GM21447 (cell line): ENCODE measurements around the gene NAPSA.
"Not testable (repeated sequence)": the region's sequence is repeated elsewhere in the genome, so short reads cannot be mapped to it uniquely, and the experiment has no call there.

ENCODE experiments used
- ATAC-seq: cut with Tn5 transposase; IDR thresholded peaks from one replicate; pipeline ENCODE4 v1.9.1; 2021; ENCODE audit not compliant: unreplicated experiment

NAPSA gene

DNA sequence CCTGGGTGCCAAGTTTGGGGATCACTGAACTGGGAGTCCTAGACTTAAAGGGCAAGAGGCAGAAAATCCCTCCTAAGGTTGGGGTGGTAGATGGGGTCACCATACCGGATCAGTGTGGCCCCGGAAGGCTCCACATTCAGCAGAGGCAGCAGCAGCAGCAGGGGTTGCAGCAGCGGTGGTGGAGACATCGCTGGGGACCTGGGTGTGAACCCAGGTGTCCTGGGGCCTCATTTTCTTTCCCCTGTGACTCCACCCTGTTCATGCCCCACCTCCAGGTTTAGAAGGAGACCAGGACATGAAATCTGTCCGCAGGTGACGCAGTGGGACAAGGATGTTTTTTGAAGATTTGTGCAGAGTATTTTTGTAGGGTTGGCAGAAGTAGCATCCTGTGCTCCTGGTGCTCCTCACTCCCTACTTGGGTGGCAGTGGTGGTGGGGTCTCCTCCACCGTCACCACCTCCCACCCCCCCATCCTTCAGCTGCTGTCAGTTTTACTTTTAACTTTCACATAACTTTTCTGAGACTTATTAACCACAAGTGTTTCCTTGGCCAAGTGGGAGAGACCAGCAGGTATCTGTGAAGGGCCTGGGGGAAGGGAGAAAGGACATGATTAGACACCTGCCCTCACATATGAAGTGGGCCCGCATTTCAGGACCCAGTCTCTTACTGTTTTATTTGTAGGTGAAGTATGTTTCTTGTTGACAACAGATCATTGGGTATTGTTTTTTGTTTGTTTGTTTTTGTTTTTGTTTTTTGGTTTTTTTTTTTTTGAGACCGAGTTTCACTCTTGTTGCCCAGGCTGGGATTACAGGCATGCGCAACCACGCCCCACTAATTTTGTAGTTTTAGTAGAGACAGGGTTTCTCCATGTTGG lies at the start of gene NAPSA:
NAPSA (minus strand) TSS at position 206 of the 873 bp plus-strand sequence; CDS start at position 188, 18 bp downstream.
- no peak for ATAC-seq

GRCh38 chr19:50413531-50413930 lies 48.1 kb upstream of the NAPSA start:
- no peak for ATAC-seq

DNA sequence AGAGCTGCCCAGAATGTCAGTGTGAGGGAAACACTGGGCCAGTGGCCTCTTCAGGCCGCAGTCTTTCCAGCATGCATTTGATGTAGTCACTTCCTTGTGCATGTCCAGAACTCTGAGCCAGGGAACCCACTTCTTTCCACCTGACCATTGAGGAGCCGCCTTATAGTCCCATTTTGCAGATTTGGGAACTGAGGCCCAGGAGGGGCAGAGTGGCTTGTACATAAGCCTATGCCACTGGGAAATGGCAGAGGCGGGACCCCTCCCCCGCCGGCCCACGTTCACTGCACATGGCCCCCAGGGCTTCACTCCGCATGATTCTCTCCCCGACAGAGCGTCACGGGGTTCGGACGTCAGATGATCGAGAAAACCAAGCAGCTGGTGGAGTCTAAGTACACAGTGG lies 47.7 kb upstream of the NAPSA start:
- no peak for ATAC-seq

DNA sequence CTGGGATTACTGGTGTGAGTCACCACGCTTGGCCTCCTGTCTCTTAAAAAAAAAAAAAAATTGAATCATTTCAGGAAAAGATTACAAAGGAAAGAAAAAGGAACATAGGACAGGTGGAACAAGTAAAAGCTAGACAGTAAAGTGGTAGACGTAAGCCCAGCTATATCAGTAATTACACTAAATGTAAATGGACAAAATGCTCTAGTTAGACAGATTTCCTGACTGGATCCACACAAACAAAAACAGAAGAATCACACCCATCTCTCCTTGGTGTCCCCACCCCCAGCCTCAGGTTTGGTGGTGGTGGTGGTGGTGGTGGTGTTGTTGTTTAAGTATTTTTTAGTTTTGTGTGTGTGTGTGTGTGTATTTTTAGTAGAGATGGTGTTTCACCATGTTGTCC lies 47.0 kb upstream of the NAPSA start:
- ATAC-seq, result no peak

- no peak for ATAC-seq
Observed at GRCh38 chr19:50410109-50410508, 44.7 kb upstream of the NAPSA start.

GRCh38 chr19:50409347-50409746 lies 43.9 kb upstream of the NAPSA start:
- no peak for ATAC-seq

- no peak for ATAC-seq
Observed at GRCh38 chr19:50406829-50407228, 41.4 kb upstream of the NAPSA start.

DNA sequence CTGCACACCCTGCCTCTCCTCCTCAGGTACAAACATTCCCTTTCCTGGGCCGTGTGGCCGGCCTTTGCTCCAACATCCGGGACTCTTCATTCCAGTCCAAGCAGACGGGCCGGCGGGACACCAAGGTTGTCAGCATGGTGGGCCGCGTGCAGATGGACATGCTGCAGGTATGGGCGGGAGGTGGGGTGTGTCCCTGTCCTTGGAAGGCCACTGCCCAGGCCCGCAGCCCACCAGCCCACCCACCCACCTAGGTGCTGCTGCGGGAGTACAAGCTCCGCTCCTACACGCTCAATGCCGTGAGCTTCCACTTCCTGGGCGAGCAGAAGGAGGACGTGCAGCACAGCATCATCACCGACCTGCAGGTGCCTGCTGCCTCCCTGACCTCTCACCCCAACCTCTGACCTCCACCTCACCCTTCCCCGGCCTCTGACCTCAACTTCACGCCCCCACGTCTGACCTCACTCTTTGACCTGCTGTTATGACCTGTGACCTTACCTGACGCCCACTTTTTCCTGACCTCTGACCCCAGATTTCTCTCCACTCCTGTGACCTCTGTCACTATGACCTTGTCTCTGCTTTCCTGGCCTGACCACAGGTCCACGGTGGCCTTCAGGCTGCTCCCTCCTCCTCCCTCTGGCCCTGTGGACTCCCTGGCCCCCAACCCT lies 40.8 kb upstream of the NAPSA start:
- ATAC-seq, result no peak

- no peak for ATAC-seq
Observed at GRCh38 chr19:50402544-50403301, 37.3 kb upstream of the NAPSA start.

- no peak for ATAC-seq
Observed at GRCh38 chr19:50401605-50402450, 36.4 kb upstream of the NAPSA start.

DNA sequence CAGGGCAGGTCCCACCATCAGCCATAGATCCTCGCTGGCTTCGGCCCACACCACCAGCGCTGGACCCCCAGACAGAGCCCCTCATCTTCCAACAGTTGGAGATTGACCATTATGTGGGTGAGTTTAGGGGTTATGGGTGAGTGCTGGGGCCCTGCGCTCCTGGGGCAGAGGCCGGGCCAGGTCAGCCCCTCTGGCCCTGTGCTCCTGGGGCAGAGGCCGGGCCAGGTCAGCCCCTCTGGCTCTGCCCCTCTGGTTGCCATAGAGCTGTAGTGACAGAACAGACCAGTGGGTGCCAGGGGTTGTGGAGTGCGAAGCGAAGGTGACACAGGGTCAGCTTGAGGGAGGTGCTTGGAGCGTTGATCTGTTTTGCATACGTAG lies 33.9 kb upstream of the NAPSA start:
- ATAC-seq, result no peak

GRCh38 chr19:50398675-50399367 lies 33.4 kb upstream of the NAPSA start:
- no peak for ATAC-seq

- no peak for ATAC-seq
Observed at GRCh38 chr19:50394017-50394416, 28.6 kb upstream of the NAPSA start.

GRCh38 chr19:50393589-50393988 lies 28.1 kb upstream of the NAPSA start:
- ATAC-seq, result no peak

DNA sequence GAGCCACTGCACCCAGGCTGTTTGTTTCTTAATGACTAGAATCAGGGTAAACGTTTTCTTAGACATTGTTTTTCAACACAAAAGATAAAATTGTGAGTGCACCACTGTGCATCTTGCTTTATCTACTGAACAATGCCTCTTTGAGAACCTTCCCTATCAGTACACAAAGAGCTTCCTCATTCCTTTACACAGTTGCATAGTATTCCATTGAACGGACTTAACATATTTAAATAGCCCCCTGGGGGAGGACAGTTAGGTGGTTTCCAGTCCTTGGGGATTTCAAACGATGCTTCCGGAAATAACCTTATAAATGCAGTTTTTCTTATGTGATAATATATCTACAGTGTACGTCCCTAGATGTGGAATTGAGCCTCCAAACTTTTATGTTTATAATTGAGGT lies 27.3 kb upstream of the NAPSA start:
- no peak for ATAC-seq

DNA sequence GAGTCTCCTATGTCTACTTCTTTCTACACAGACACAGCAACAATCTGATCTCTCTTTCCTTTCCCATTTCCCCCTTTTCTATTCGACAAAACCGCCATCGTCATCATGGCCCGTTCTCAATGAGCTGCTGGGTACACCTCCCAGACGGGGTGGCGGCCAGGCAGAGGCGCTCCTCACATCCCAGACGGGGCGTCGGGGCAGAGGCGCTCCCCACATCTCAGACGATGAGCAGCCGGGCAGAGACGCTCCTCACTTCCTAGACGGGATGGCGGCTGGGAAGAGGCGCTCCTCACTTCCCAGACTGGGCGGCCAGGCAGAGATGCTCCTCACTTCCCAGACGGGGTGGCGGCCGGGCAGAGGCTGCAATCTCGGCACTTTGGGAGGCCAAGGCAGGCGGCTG lies 25.5 kb upstream of the NAPSA start:
- not testable (repeated sequence) for ATAC-seq

GRCh38 chr19:50390295-50390694 lies 24.9 kb upstream of the NAPSA start:
- not testable (repeated sequence) for ATAC-seq

DNA sequence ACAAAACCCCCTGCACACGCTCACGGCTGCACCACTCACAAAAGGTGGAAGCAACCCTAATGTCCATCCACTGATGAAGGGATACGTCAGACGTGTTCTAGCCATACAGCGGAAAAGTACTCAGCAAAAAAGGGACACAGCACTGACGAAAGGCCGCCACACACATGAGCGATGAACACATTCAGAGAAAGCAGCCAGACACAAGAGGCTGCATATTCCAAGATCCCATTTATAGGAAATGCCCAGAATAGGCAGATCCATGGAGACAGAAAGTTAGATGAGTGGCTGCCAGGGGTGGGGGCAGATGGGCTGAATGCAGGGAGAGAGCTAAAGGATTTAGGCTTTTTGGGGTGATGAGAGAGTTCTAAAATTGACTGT lies 22.4 kb upstream of the NAPSA start:
- no peak for ATAC-seq

DNA sequence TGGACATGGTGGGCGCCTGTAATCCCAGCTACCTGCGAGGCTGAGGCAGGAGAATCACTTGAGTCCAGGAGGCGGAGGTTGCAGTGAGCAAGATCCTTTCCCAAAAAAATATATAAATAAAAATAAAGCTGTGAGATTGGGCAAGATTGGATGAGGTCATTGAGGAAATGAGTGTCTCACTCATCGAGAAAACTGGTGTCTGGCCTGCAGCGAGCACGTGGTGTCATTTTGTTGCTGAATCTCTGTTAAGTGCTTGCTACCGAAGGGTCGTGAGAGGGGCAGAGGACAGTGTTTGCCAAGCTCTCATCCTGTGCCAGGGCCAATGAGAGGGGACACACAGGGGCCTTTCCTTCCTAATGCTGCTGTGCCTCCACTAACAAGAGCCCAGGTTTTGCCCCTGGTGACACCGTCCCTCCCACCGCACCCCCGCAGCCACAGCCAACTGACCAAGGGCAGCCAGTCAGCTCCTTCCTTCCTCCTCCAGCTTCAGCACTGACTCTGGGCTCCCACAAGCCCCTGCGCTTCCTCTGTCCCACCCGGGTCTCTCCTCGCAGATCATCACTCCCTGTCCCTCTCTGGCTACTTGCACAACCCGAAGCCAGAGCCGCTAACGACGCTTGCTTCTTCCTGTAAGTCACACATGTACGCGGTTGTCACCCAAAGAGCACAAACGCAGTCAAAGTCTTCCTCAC lies 21.9 kb upstream of the NAPSA start:
- ATAC-seq, result no peak
